ENCODE data around the gene MROH8. TPM values are rescaled to one million over a fixed set of nuclear protein-coding genes. Genes with fewer than 3 reads are reported as not detected.

MROH8 gene
- total RNA-seq, 1 experiment from 2014 or later, result 1.4 TPM

DNA sequence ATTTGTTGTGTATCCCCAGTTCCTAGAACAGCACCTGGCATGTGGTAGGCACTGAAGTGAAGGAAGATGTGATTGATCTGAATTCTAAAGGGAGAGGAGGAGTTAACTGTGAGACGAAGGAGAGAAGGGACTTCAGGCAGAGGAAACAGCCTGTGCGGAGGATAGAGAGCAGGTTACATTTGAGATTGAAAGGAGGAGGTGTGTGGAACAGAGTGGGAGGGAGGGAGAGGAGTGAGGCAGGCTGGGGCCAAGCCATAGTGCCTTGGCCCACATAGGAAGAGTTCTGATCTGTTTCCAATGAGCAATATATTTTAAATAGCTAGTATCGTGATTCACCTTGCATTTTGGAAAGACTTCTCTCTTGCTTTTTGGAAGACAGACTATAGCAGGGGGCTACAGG is 13.9 kb upstream of the MROH8 start:
- intact Hi-C loops (cut with micrococcal nuclease; ENCODE audit: unreplicated experiment), result no loop called here
- BruUV-seq (replicated peaks), result no TSS peak
- CTCF ChIA-PET, result no interaction called here
- TF ChIP-seq, protein P1, sequence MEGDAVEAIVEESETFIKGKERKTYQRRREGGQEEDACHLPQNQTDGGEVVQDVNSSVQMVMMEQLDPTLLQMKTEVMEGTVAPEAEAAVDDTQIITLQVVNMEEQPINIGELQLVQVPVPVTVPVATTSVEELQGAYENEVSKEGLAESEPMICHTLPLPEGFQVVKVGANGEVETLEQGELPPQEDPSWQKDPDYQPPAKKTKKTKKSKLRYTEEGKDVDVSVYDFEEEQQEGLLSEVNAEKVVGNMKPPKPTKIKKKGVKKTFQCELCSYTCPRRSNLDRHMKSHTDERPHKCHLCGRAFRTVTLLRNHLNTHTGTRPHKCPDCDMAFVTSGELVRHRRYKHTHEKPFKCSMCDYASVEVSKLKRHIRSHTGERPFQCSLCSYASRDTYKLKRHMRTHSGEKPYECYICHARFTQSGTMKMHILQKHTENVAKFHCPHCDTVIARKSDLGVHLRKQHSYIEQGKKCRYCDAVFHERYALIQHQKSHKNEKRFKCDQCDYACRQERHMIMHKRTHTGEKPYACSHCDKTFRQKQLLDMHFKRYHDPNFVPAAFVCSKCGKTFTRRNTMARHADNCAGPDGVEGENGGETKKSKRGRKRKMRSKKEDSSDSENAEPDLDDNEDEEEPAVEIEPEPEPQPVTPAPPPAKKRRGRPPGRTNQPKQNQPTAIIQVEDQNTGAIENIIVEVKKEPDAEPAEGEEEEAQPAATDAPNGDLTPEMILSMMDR (IDR thresholded peaks at IDR 0.05; ENCODE audit: unreplicated experiment), result no peak
- no peaks in the 10 kb centered on the region for H3K27me3 Mint-ChIP-seq (ENCODE audit: unreplicated experiment)
- H3K36me3 Mint-ChIP-seq (ENCODE audit: insufficient read depth, unreplicated experiment), result peaks cover 46% of the 10 kb centered on the region
- peaks cover 49% of the 10 kb centered on the region for H3K4me1 Mint-ChIP-seq (ENCODE audit: low read depth, unreplicated experiment)
- no peak for DNase-seq
- no peaks in the 10 kb centered on the region for H3K9me3 Mint-ChIP-seq (ENCODE audit: low read depth, unreplicated experiment)
- no peak overlapping the region for H3K27ac Mint-ChIP-seq (ENCODE audit: unreplicated experiment)
- H3K4me3 Mint-ChIP-seq (ENCODE audit: low read depth, unreplicated experiment), result no peak overlapping the region

DNA sequence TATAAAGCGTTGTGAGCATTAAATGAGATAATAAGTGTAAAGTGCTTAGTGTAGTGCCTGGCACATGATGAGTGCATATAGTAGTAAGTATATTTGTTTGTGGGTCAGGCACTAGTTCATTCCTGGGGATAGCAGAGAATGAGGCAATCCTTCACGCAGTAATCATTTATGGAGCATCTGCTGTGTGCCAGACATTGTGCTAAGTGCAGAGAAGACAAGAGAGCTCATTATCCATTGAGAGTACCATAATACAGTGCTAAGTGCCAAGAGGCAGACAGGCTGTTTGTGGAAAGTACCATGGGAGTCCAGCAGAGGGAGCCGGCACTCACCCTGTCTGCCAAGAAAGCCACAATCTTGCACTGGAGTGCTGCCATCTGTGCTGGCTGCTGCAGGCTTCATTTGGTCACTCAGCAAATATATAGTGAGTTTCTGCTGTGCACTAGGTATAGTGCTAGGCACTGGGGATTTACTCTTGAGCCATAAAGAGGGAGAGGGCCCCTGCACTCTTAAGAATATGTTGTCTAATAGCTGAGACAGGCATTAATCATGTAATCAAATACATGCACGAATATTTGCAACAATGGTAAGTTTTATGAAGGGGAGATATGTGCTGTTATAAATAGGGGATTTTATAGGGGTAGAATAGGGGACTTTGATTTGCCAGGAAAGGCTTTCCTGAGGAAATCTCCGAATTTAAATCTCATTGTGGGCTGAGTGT is 12.9 kb upstream of the MROH8 start:
- peak; percentile 90 for DNase-seq
- no TSS peak for BruUV-seq (replicated peaks)
- Mint-ChIP-seq H3K27me3 (ENCODE audit: unreplicated experiment) (no peaks in the 10 kb centered on the region), H3K4me1 (ENCODE audit: low read depth, unreplicated experiment) (peaks cover 49% of the 10 kb centered on the region), H3K36me3 (ENCODE audit: insufficient read depth, unreplicated experiment) (peaks cover 53% of the 10 kb centered on the region), H3K4me3 (ENCODE audit: low read depth, unreplicated experiment) (no peak overlapping the region), H3K9me3 (ENCODE audit: low read depth, unreplicated experiment) (no peaks in the 10 kb centered on the region), H3K27ac (ENCODE audit: unreplicated experiment) (peak overlapping the region; percentile 11)
- CTCF ChIA-PET, result interaction anchor here (0.5 to 2.8 kb wide), 10 partner anchors 8 to 590 kb away, joined by 3 to 19 read pairs (median 4); partner anchors contain the start of genes MROH8 and RPN2
- intact Hi-C loops (cut with micrococcal nuclease; ENCODE audit: unreplicated experiment), result no loop called here
- TF ChIP-seq, protein P1 (IDR thresholded peaks at IDR 0.05; ENCODE audit: unreplicated experiment), result peak; percentile 99

DNA sequence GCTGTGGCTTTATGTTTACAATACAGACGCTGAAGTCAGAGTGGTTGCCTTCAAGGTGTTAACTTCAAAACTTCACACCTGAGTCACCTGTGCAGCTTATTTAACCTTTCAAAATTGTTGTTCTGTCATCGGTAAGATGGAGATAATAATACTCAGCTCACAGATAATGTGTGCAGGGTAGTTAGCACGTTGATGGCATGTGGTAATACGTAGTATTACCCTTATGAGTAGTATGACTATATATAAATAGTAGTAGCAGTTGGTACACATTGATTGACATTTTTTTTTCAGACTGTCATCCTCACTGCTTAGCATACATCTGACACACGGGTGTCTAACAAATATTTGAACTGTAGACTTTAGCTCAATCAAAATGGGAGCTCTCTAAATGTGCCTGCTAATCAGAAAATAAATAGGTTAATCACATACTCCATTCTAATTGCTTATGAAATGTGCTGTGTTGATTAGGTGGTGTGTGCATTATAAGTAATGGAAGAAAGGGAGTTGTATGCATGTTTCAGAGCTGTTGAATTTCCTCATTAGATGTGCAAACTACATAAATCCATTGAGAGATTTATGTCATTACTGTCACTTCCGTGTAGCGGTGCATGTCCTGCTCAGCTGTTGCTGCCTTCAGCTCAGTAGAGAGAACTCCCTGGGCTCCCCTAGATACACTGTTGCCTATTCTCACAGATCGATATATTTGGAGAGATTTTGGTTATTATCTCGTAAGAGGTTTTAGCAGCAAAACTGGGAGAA is 11.2 kb upstream of the MROH8 start:
- BruUV-seq (replicated peaks), result no TSS peak
- intact Hi-C loops (cut with micrococcal nuclease; ENCODE audit: unreplicated experiment), result no loop called here
- DNase-seq, result no peak
- H3K27me3 Mint-ChIP-seq (ENCODE audit: unreplicated experiment), result no peaks in the 10 kb centered on the region
- no peak overlapping the region for H3K4me3 Mint-ChIP-seq (ENCODE audit: low read depth, unreplicated experiment)
- H3K9me3 Mint-ChIP-seq (ENCODE audit: low read depth, unreplicated experiment), result no peaks in the 10 kb centered on the region
- H3K36me3 Mint-ChIP-seq (ENCODE audit: insufficient read depth, unreplicated experiment), result peaks cover 54% of the 10 kb centered on the region
- H3K27ac Mint-ChIP-seq (ENCODE audit: unreplicated experiment), result no peak overlapping the region
- CTCF ChIA-PET, result interaction anchor here (1.3 to 2.8 kb wide), 2 partner anchors 12 to 95 kb away, joined by 4 to 19 read pairs; partner anchors contain the start of genes MROH8, RBL1 and RPN2
- TF ChIP-seq, protein P1 (IDR thresholded peaks at IDR 0.05; ENCODE audit: unreplicated experiment), result no peak
- peaks cover 49% of the 10 kb centered on the region for H3K4me1 Mint-ChIP-seq (ENCODE audit: low read depth, unreplicated experiment)

DNA sequence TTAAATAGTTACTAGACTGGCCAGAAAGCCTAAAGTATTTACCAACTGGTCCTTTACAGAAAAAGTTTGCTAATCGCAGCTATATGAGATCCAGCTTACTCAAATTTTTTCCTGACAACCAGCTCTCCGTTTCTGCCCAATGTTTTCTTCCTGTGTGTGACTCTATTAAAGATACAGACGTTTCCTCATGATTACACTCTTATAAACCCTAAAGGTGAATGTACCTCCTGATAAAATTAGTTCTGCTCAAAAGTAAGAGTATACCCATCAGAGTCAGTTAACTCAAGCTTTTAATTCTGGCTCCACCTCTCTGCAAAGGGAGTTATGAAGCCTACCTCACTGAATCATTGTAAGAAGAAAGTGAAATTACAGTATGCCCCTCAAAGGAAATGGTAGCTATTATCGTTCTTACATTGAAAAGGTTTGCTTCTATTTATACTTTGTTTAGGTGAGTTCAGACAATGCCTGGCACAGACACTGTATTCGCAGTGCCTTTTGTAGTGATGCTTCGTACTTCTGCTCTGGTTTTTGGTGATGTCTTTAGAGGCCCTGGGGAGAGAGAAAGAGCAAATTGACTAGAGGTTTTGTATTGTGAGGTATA is 10.2 kb upstream of the MROH8 start:
- TF ChIP-seq, protein P1 (IDR thresholded peaks at IDR 0.05; ENCODE audit: unreplicated experiment), result no peak
- Mint-ChIP-seq H3K9me3 (ENCODE audit: low read depth, unreplicated experiment) (no peaks in the 10 kb centered on the region), H3K27ac (ENCODE audit: unreplicated experiment) (no peak overlapping the region), H3K4me3 (ENCODE audit: low read depth, unreplicated experiment) (no peak overlapping the region), H3K27me3 (ENCODE audit: unreplicated experiment) (no peaks in the 10 kb centered on the region), H3K4me1 (ENCODE audit: low read depth, unreplicated experiment) (peaks cover 41% of the 10 kb centered on the region), H3K36me3 (ENCODE audit: insufficient read depth, unreplicated experiment) (peaks cover 65% of the 10 kb centered on the region)
- BruUV-seq (replicated peaks), result no TSS peak
- intact Hi-C loops (cut with micrococcal nuclease; ENCODE audit: unreplicated experiment), result no loop called here
- DNase-seq, result no peak
- CTCF ChIA-PET, result interaction anchor here (1.2 to 1.3 kb wide), 2 partner anchors 11 to 94 kb away, joined by 3 to 4 read pairs; partner anchors contain the start of genes MROH8, RBL1 and RPN2
